ENCODE data around the gene NFASC.

Gene NFASC

GRCh38 chr1:204858363-204858821 is 12.3 kb upstream of the NFASC start:
- DNase-seq (ENCODE audit: low read depth in 4 of 4, low spot score in 1 of 4) = no peak

- no peak for DNase-seq (ENCODE audit: low read depth in 4 of 4, low spot score in 1 of 4)
Measured at GRCh38 chr1:204859861-204860267, 10.8 kb upstream of the NFASC start.

- DNase-seq (ENCODE audit: low read depth in 4 of 4, low spot score in 1 of 4) = no peak
Measured at GRCh38 chr1:204863024-204863423, 7.6 kb upstream of the NFASC start.

- no peak for DNase-seq (ENCODE audit: low read depth in 4 of 4, low spot score in 1 of 4)
Measured at GRCh38 chr1:204863730-204864129, 6.9 kb upstream of the NFASC start.

- no peak for DNase-seq (ENCODE audit: low read depth in 4 of 4, low spot score in 1 of 4)
Measured at GRCh38 chr1:204866051-204866596, 4.5 kb upstream of the NFASC start.

- no peak for DNase-seq (ENCODE audit: low read depth in 4 of 4, low spot score in 1 of 4)
Measured at GRCh38 chr1:204867203-204867602, 3.5 kb upstream of the NFASC start.

GRCh38 chr1:204867666-204868339 is 2.9 kb upstream of the NFASC start:
- DNase-seq (ENCODE audit: low read depth in 4 of 4, low spot score in 1 of 4) = no peak

- DNase-seq (ENCODE audit: low read depth in 4 of 4, low spot score in 1 of 4) = no peak
Measured at GRCh38 chr1:204868340-204868700, 2.3 kb upstream of the NFASC start.

- DNase-seq (ENCODE audit: low read depth in 4 of 4, low spot score in 1 of 4) = no peak
Measured at GRCh38 chr1:204869097-204869496, 1.6 kb upstream of the NFASC start.

- DNase-seq (ENCODE audit: low read depth in 4 of 4, low spot score in 1 of 4) = no peak
Measured at GRCh38 chr1:204871405-204872037, 859 bp downstream of the NFASC start.

GRCh38 chr1:204872262-204872881 is 1.7 kb downstream of the NFASC start:
- DNase-seq (ENCODE audit: low read depth in 4 of 4, low spot score in 1 of 4) = no peak

GRCh38 chr1:204873176-204873575 is 2.5 kb downstream of the NFASC start:
- DNase-seq (ENCODE audit: low read depth in 4 of 4, low spot score in 1 of 4) = no peak

GRCh38 chr1:204873714-204874113 is 3.1 kb downstream of the NFASC start:
- no peak for DNase-seq (ENCODE audit: low read depth in 4 of 4, low spot score in 1 of 4)

GRCh38 chr1:204874274-204874673 is 3.6 kb downstream of the NFASC start:
- no peak for DNase-seq (ENCODE audit: low read depth in 4 of 4, low spot score in 1 of 4)

GRCh38 chr1:204875255-204875654 is 4.6 kb downstream of the NFASC start:
- DNase-seq (ENCODE audit: low read depth in 4 of 4, low spot score in 1 of 4) = no peak

- no peak for DNase-seq (ENCODE audit: low read depth in 4 of 4, low spot score in 1 of 4)
Measured at GRCh38 chr1:204878621-204879234, 8.1 kb downstream of the NFASC start.

GRCh38 chr1:204879351-204879750 is 8.7 kb downstream of the NFASC start:
- DNase-seq (ENCODE audit: low read depth in 4 of 4, low spot score in 1 of 4) = no peak

- no peak for DNase-seq (ENCODE audit: low read depth in 4 of 4, low spot score in 1 of 4)
Measured at GRCh38 chr1:204880906-204881305, 10.2 kb downstream of the NFASC start.

GRCh38 chr1:204882479-204882878 is 11.8 kb downstream of the NFASC start:
- DNase-seq (ENCODE audit: low read depth in 4 of 4, low spot score in 1 of 4) = no peak

- DNase-seq (ENCODE audit: low read depth in 4 of 4, low spot score in 1 of 4) = no peak
Measured at GRCh38 chr1:204883405-204883804, 12.7 kb downstream of the NFASC start.

- no peak for DNase-seq (ENCODE audit: low read depth in 4 of 4, low spot score in 1 of 4)
Measured at GRCh38 chr1:204885288-204885711, 14.6 kb downstream of the NFASC start.

- DNase-seq (ENCODE audit: low read depth in 4 of 4, low spot score in 1 of 4) = no peak
Measured at GRCh38 chr1:204885790-204886189, 15.1 kb downstream of the NFASC start.

Data from stimulated activated CD4-positive, alpha-beta T cell treated with anti-CD3 and anti-CD28 coated beads, Interleukin-1b, Interleukin-23, amount 100 ng/mL, for 24 hours (primary cell).